SK-N-MC (cell line): ENCODE measurements around the gene ATP1A2.

Experiments
- EZH2 ChIP-seq: fragments of 200-600 bp; sonication (generic); IDR thresholded peaks from one replicate; pipeline ENCODE4 v1.6.1; 2017; ENCODE audit warnings: antibody characterized with exemption
- FOXP2 ChIP-seq: optimal IDR thresholded peaks from 2 replicates; pipeline ENCODE3; 2011; ENCODE audit warnings: mild to moderate bottlenecking, moderate library complexity; ENCODE audit not compliant: insufficient read depth; ENCODE audit errors: extremely low read length, control extremely low read depth
- POLR2AphosphoS5 ChIP-seq: IDR thresholded peaks from 2 replicates; pipeline ENCODE4 v1.6.1; 2012; ENCODE audit warnings: mild to moderate bottlenecking, low read depth, low read length, borderline replicate concordance

DNA sequence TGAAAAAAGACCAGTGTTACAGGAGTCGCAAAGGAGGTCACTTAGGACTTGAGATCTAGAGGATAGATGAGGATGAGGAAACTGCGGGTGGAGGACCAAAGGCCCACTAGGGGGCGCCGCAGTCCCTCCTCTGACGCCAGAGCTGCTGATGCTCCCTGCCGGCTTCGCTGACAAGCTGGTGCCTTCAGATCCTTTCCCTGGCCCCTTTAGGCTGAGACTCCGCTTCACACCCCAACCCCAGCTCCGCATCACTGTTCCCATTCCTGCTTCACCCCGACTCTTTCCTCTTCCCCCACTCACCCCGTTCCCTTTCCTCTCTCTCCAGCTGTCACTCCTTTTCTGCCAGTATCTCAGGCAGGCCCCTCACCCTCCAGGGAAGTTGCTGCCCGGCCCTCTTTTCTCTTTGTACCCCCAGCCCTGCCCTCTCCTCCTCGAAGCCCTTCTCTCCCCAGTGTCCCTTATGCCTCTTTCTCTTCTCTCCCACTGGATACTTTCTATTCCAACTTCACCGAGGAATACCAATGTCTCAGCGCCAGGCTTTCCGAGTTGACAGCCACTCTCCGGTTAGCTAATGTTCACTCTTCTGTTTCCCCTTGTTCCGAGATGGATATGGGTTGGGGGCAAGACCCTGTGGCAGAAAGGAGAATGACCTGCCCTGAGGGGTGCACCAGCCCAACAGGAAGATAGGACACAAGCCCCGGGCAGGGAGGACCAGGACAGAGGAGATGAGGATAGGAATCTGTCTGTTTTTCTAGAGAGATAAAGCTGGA, 29.7 kb upstream of the ATP1A2 start:
- TF ChIP-seq EZH2 (no peak), POLR2AphosphoS5 (no peak), FOXP2 (no peak)
